Spleen (tissue), 7 donors: ENCODE results near the gene VSNL1.

Source experiments
- CTCF ChIP-seq, 11 experiments: fragments of 200-600 bp in 7 of 11; fragments of 450-650 bp in 4 of 11; sonication (generic) in 4 of 11; IDR thresholded peaks in 8 of 11; conservative IDR thresholded peaks in 3 of 11; 1 replicate in 7 of 11; 2 replicates in 4 of 11; pipeline versions ENCODE4 v1.4.0 to v1.8.0; 2016 to 2021; ENCODE audit warnings: antibody characterized with exemption in 11 of 11, inconsistent platforms in 4 of 11, mild to moderate bottlenecking in 1 of 11
- POLR2A ChIP-seq, 3 donors: fragments of 450-650 bp; IDR thresholded peaks; one replicate each; pipeline ENCODE4 v1.5.1; 2017; ENCODE audit warnings: antibody characterized with exemption in 3 of 3, mild to moderate bottlenecking in 1 of 3
- POLR2AphosphoS5 ChIP-seq, 3 donors: sonication (generic); formaldehyde crosslinking; IDR thresholded peaks; one replicate each; pipeline ENCODE4 v1.5.1; 2017; ENCODE audit warnings: antibody characterized with exemption in 3 of 3
- donor health status: DM: no; HTN: no; CAD: no; lungs with moderate emphysema.
- donor health status: DM: no; HTN: no; CAD: no.
- donor health status: DM: no; HTN: no; CAD: no.

DNA sequence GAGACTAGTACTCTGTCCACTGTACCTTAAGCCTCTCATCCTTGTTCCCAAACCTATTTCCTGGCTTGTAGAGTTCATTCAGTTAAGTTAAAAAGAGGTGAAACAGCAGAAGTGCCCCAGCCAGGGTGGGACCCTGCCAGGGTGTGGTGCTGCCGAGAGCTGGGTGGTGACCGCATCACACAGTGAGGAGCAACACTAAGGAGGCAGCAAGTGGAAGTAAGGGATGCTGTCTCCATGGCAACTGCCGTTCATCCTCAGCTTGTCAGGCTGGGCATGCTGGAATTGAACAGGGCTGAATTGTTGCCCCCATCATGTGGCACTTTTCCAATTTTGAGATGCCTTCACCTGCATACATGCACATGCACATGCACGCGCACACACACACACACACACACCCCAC is 77.0 kb downstream of the VSNL1 start:
- no peak for TF ChIP-seq CTCF (IDR thresholded peaks at IDR 0.05 in 8 of 11, conservative IDR thresholded peaks at IDR 0.05 in 3 of 11)
- TF ChIP-seq POLR2AphosphoS5 (IDR thresholded peaks at IDR 0.05), result no peak
- TF ChIP-seq POLR2A (IDR thresholded peaks at IDR 0.05), result no peak
